Upper lobe of left lung (tissue), 4 donors: ENCODE measurements around the gene ZKSCAN3.

ENCODE experiments used
- EP300 ChIP-seq, 4 donors: sonication (generic); formaldehyde crosslinking; IDR thresholded peaks; one replicate each; pipeline ENCODE4 v1.5.1; 2017; ENCODE audit warnings: antibody characterized with exemption in 4 of 4, control low read depth in 2 of 4
- TF ChIP-seq, protein P1 (sequence below), 6 experiments: fragments of 450-650 bp in 4 of 6; fragments of 200-600 bp in 2 of 6; sonication (generic) in 2 of 6; IDR thresholded peaks; one replicate each; pipeline ENCODE4 v1.5.1; 2016 to 2019; ENCODE audit warnings: antibody characterized with exemption in 6 of 6

DNA sequence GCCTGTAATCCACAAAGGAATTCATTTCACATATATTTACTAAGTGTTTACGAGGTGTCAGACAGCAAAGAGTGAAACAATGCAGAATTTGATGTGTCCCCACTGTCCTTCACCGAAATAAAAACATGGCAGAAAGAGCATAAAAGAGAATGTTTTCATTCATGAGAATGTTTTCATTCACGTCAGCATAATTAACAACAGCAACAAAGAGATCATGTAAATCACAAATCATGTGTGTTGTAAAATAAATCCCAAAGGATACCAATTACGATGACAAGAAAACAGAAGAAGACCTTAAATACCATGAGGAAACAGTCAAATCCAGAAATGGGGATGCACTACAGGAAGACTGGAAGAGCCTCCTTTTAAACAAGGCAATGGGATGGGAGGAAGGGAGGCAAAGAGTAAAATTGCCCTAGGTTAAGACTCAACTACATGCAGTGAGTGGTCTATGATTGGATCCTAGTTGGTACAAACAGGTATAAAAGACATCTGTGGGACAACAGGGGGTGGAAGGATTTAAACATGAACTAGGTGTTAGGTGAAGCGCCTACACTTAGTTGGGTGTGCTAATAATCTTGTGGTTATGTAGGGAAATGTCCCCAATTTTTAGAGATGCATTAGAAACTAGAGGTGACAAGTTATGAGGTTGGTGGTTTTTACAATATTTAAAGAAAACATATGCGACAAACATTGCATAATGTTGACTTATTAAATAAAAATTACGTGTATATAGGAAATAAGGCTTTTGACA lies 15.3 kb upstream of the ZKSCAN3 start:
- no peak for TF ChIP-seq EP300 (IDR thresholded peaks at IDR 0.05)
- TF ChIP-seq, protein P1, sequence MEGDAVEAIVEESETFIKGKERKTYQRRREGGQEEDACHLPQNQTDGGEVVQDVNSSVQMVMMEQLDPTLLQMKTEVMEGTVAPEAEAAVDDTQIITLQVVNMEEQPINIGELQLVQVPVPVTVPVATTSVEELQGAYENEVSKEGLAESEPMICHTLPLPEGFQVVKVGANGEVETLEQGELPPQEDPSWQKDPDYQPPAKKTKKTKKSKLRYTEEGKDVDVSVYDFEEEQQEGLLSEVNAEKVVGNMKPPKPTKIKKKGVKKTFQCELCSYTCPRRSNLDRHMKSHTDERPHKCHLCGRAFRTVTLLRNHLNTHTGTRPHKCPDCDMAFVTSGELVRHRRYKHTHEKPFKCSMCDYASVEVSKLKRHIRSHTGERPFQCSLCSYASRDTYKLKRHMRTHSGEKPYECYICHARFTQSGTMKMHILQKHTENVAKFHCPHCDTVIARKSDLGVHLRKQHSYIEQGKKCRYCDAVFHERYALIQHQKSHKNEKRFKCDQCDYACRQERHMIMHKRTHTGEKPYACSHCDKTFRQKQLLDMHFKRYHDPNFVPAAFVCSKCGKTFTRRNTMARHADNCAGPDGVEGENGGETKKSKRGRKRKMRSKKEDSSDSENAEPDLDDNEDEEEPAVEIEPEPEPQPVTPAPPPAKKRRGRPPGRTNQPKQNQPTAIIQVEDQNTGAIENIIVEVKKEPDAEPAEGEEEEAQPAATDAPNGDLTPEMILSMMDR (IDR thresholded peaks at IDR 0.05), result no peak
